Fibroblast of skin of left biceps (primary cell): ENCODE results near the gene COL25A1.

Experiments used
- DNase-seq, 2 experiments: peaks; one replicate each; pipeline ENCODE4 v3.0.0-alpha.2; 2013; ENCODE audit warnings: low read depth in 2 of 2

Gene COL25A1

GRCh38 chr4:109291707-109292238 lies 10.7 kb downstream of the COL25A1 start:
- DNase-seq, result no peak

GRCh38 chr4:109290918-109291317 lies 11.5 kb downstream of the COL25A1 start:
- DNase-seq, result no peak

- DNase-seq, result no peak
Measured at GRCh38 chr4:109278594-109279031, 23.8 kb downstream of the COL25A1 start.

GRCh38 chr4:109276482-109277095 lies 25.9 kb downstream of the COL25A1 start:
- DNase-seq, result no peak

GRCh38 chr4:109275066-109275745 lies 27.3 kb downstream of the COL25A1 start:
- DNase-seq, result no peak

- DNase-seq, result no peak
Measured at GRCh38 chr4:109266891-109267290, 35.6 kb downstream of the COL25A1 start.

GRCh38 chr4:109266236-109266635 lies 36.2 kb downstream of the COL25A1 start:
- DNase-seq, result no peak

GRCh38 chr4:109263721-109264120 lies 38.7 kb downstream of the COL25A1 start:
- DNase-seq, result no peak

- DNase-seq, result no peak
Measured at GRCh38 chr4:109256818-109257217, 45.6 kb downstream of the COL25A1 start.

GRCh38 chr4:109254845-109255244 lies 47.6 kb downstream of the COL25A1 start:
- DNase-seq, result no peak

GRCh38 chr4:109251396-109251795 lies 51.1 kb downstream of the COL25A1 start:
- DNase-seq, result no peak

GRCh38 chr4:109248322-109248900 lies 54.0 kb downstream of the COL25A1 start:
- no peak for DNase-seq

GRCh38 chr4:109243871-109244270 lies 58.6 kb downstream of the COL25A1 start:
- no peak for DNase-seq

- DNase-seq, result no peak
Measured at GRCh38 chr4:109238746-109239145, 63.7 kb downstream of the COL25A1 start.

GRCh38 chr4:109235683-109236082 lies 66.8 kb downstream of the COL25A1 start:
- no peak for DNase-seq

- DNase-seq, result no peak
Measured at GRCh38 chr4:109234596-109234995, 67.9 kb downstream of the COL25A1 start.

GRCh38 chr4:109233570-109233969 lies 68.9 kb downstream of the COL25A1 start:
- DNase-seq, result no peak

GRCh38 chr4:109232681-109233080 lies 69.8 kb downstream of the COL25A1 start:
- DNase-seq, result no peak

- DNase-seq, result no peak
Measured at GRCh38 chr4:109231331-109231730, 71.1 kb downstream of the COL25A1 start.

- DNase-seq, result no peak
Measured at GRCh38 chr4:109229028-109229427, 73.4 kb downstream of the COL25A1 start.

- DNase-seq, result no peak
Measured at GRCh38 chr4:109218288-109218687, 84.2 kb downstream of the COL25A1 start.

GRCh38 chr4:109216085-109216696 lies 86.3 kb downstream of the COL25A1 start:
- DNase-seq, result no peak

GRCh38 chr4:109215506-109215905 lies 87.0 kb downstream of the COL25A1 start:
- DNase-seq, result no peak
